Measurements from ENCODE around the gene TC2N.

Gene TC2N

DNA sequence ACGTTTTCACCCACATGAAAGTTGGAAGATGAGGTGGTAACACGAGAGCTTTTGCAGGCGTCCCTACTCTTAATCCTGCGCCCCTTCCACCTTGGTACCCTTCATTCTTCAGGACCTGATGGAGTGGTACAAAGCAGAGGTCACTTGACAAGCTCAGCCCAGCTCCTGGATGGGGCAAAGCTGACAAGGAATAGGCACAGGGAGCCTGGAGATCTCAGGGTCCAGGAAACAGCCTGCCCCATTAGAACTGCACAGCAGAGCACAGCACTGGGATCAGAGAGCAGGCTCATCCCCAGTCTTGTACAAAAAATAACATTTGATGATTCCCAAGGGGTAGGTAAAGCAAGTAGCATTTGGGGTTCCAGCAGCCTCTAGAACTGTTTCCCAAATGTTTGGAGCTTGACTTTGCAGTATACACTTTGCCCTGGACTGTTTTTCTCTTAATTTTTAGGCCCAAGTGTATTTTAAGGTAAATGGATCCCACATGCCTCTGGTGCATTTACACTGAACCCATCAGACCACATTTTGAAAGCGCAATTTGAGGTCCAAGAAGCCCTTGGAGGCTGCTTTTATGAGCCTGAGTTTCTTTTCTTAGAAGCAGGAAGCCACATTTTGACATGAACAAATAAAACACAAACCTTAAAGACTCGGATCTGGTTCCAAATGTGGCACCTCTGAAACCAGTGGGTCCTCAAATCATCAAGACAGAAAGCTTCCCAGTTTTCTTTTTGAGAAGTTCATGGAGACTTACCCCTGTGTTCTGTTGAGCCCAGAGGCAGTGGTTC is 633 bp downstream of the TC2N start:
- no peaks in the 10 kb centered on the region for H3K27me3 ChIP-seq
- no peak overlapping the region for H3K4me3 ChIP-seq
- peaks cover 16 to 42% (median 37%) of the 10 kb centered on the region in 3 donors for H3K36me3 ChIP-seq
- DNase-seq = no peak
- peaks cover 0 to 16% (median 4%) of the 10 kb centered on the region in 4 donors for H3K4me1 ChIP-seq
- TF ChIP-seq, protein P1, sequence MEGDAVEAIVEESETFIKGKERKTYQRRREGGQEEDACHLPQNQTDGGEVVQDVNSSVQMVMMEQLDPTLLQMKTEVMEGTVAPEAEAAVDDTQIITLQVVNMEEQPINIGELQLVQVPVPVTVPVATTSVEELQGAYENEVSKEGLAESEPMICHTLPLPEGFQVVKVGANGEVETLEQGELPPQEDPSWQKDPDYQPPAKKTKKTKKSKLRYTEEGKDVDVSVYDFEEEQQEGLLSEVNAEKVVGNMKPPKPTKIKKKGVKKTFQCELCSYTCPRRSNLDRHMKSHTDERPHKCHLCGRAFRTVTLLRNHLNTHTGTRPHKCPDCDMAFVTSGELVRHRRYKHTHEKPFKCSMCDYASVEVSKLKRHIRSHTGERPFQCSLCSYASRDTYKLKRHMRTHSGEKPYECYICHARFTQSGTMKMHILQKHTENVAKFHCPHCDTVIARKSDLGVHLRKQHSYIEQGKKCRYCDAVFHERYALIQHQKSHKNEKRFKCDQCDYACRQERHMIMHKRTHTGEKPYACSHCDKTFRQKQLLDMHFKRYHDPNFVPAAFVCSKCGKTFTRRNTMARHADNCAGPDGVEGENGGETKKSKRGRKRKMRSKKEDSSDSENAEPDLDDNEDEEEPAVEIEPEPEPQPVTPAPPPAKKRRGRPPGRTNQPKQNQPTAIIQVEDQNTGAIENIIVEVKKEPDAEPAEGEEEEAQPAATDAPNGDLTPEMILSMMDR (IDR thresholded peaks at IDR 0.05) = no peak
- intact Hi-C loops (cut with DNase I; ENCODE audit: low total_unique reads) = no loop called here
- no peaks in the 10 kb centered on the region for H3K9me3 ChIP-seq
- H3K27ac ChIP-seq = no peak overlapping the region

DNA sequence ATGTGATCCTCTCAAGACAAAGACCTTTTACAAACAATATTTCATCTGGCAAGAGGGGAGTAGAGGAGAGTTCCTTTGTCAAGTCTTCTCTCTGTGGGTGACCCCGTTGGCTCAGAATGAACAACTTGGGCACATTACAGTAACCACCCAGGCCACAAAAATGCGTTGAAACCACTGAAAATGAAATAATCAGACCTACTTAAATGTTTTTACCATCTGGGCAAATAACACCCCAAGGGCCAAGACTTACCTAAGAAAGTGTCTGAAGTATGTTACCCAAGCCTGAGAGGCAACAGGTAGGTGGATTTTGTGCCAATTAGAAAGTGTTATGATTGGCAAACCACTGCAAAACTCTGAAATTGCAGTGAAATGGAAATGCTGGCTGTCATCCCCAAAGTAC is 1.3 kb downstream of the TC2N start:
- Histone ChIP-seq H3K4me1 (peaks cover 0 to 10% (median under 1%) of the 10 kb centered on the region in 4 donors), H3K4me3 (no peak overlapping the region), H3K27ac (no peak overlapping the region), H3K9me3 (no peaks in the 10 kb centered on the region), H3K27me3 (no peaks in the 10 kb centered on the region), H3K36me3 (peaks cover 16 to 39% (median 37%) of the 10 kb centered on the region in 3 donors)
- DNase-seq = no peak
- intact Hi-C loops (cut with DNase I; ENCODE audit: low total_unique reads) = no loop called here
- TF ChIP-seq, protein P1 (IDR thresholded peaks at IDR 0.05) = no peak

DNA sequence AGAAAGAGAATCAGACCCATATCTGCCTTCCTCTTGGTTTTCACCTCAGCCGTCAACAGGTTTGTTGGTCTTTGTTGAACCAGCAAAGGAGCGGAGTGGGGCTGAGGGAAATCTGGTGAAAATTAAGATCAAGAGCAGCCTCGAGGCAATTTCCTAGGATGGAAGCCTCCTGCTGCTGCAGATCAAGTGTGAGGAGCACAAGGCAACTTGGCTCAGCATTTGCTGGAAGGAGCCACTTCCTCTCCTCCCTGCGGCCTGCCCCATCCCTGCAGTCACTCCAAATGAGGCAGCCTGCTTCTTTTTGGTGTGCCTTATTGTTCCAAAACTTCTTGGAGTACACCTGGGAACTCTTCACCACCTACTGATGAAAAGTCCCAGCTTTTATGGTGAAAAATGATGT is 4.9 kb downstream of the TC2N start:
- intact Hi-C loops (cut with DNase I; ENCODE audit: low total_unique reads) = no loop called here
- no peak for DNase-seq
- H3K27me3 ChIP-seq = no peaks in the 10 kb centered on the region
- H3K27ac ChIP-seq = no peak overlapping the region
- no peaks in the 10 kb centered on the region for H3K9me3 ChIP-seq
- no peak overlapping the region for H3K4me3 ChIP-seq
- TF ChIP-seq, protein P1 (IDR thresholded peaks at IDR 0.05) = no peak
- H3K36me3 ChIP-seq = peaks cover 3 to 6% (median 3%) of the 10 kb centered on the region in 3 donors
- peaks cover 0 to 10% (median 4%) of the 10 kb centered on the region in 4 donors for H3K4me1 ChIP-seq

DNA sequence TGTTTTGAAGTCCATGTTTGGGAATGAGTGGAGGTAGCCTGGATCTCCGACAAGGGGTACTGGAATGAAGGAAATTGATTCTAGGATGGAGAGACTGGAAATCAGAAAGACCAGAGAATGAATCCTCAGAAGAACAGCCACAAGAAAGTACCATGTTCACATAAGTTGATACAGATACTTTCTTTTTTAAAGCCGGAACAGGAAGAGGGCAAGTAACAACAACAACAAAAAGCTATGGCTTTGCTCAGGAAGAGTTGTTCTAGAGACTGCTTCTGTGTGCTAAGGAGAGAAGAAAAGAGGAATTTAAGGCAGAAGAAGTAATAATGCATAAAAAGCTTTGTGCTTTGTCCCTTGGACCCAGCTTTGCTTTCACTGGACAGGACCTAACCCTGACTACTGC is 6.2 kb downstream of the TC2N start:
- DNase-seq = no peak
- H3K4me3 ChIP-seq = no peak overlapping the region
- intact Hi-C loops (cut with DNase I; ENCODE audit: low total_unique reads) = no loop called here
- H3K4me1 ChIP-seq = peaks cover 0 to 7% (median 1%) of the 10 kb centered on the region in 4 donors
- no peaks in the 10 kb centered on the region for H3K9me3 ChIP-seq
- no peaks in the 10 kb centered on the region for H3K36me3 ChIP-seq
- H3K27ac ChIP-seq = no peak overlapping the region
- H3K27me3 ChIP-seq = no peaks in the 10 kb centered on the region
- TF ChIP-seq, protein P1 (IDR thresholded peaks at IDR 0.05) = no peak

DNA sequence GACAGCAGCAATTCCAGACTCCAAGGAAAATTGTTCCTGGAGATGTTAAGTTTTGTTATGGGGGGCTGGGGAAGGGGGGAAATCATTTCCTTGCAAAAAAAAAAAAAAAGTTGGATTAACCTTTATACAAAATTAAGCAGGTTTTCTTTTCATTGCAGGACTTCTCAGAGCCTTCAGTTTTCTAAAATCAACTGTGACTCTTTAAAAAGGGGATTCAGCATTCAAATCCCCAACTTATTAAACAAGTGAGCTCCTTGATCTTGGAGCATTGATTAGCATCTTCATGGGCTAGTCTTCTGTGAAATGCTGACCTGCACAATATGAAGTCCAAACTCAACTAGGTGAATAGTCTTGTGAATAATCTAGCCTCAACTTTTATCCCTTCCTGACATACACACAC is 7.1 kb downstream of the TC2N start:
- Histone ChIP-seq H3K4me1 (peaks cover 0 to 9% (median 0%) of the 10 kb centered on the region in 4 donors), H3K4me3 (no peak overlapping the region), H3K27ac (no peak overlapping the region), H3K36me3 (no peaks in the 10 kb centered on the region), H3K9me3 (no peaks in the 10 kb centered on the region), H3K27me3 (no peaks in the 10 kb centered on the region)
- no peak for DNase-seq
- intact Hi-C loops (cut with DNase I; ENCODE audit: low total_unique reads) = no loop called here
- TF ChIP-seq, protein P1 (IDR thresholded peaks at IDR 0.05) = no peak
